Midbrain (tissue), 1 donor: Measurements from ENCODE around the gene KDM2A.
"Not testable (repeated sequence)": the region's sequence is repeated elsewhere in the genome, so short reads cannot be mapped to it uniquely, and the experiment has no call there.

ENCODE experiments used
- DNase-seq: peaks from one replicate; lab custom pipeline; 2025; lab: John Stamatoyannopoulos, UW

The KDM2A gene

DNA sequence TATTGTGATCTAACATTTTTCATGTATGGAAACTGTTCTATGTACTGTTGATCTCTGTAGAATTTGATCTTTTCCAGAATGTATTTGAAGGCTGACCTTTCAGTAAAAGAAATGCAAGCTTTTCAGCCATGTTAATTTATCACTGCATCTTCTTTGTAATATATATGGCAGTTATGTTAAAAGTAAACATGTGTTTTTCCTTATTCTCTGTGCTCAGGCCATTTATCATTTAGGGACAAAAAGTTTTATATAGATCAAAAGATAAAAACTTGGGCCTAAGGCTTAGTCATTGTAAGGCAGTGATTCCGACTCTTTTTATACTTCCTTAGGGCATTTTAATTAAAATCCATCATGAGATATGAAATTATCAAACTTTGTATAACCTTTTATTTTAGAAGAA is 48.7 kb downstream of the KDM2A start:
- no peak for DNase-seq

DNA sequence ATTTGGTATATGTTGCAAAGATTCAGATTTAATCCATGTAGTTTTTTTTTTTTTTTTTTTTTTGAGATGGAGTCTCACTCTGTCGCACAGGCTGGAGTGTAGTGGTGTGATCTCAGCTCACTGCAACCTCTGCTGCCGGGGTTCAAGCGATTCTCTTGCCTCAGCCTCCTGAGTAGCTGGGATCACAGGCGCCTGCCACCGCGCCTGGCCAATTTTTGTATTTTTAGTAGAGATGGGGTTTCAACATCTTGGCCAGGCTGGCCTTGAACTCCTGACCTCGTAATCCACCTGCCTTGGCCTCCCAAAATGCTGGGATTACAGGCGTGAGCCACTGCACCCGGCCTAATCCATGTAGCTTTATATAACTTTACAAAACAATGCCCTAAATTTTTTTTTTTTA is 49.8 kb downstream of the KDM2A start:
- DNase-seq, result not testable (repeated sequence)

DNA sequence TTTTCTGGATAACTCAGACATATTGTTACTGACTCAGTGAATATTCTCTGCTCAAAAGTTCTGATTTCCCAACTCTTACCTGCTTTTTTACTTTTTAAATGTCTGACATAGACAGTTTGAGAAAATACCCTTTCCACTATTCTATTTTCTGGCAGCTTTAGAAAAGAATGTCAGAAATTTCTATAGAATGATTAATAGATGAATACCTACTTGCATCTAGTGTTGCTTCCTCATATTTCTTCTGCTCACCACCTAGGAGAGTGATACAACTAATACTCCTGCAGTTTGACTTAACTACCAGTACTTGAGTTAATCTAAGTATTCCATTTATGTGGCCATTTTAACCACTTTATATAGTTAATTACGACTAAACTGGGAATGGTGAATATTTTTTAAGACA is 55.2 kb downstream of the KDM2A start:
- no peak for DNase-seq

DNA sequence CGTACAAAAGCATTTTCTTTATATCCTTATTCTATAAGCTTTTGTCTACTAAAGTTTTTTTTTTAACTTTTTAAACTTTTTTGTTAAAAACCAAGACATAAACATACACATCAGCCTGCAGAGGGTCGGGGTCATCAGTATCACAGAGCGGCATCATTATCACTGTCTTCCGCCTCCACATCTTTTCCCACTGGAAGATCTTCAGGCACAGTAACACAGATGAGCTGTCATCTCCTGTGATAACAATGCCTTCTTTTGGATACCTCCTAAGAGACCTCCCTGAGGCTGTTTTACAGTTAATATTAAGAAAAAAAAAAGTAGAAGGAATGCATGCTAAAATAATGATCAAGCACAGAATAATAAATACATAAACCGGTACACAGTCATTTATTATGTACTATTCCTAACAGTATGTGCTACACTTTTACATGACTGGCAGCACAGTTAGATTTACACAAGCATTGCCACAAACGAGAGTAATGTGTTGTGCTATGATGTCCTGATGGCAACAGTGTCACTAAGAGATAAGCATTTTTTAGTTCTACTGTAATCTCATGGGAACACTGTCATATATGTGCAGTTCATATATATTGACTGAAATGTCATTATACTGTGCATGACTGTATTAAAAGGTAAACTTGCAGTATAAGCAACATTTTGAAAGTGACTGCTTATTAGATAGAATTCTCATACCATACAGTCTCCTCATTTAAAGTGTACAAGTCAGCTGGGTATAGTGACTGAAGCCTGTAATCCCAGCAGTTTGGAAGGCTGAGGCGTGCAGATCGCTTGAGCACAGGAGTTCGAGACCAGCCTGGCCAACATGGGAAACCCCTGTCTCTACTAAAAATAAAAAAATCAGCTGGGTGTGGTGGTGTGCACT is 58.6 kb downstream of the KDM2A start:
- DNase-seq, result no peak

DNA sequence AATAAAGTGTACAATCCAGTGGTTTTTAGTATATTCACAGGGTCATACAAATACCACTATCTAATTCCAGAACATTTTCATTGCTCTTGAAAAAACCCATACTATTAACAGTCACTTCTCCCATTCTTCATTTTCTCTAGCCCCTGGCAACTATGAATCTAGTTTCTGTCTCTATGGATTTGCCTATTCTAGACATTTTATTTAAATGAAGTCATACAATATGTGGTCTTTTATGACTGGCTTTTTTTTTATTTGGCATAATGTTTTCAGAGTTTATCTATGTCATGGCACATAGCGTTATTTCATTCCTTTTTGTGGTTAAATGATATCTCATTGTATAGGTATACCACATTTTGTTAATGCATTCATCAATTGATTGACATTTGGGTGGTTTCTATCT is 59.4 kb downstream of the KDM2A start:
- no peak for DNase-seq

DNA sequence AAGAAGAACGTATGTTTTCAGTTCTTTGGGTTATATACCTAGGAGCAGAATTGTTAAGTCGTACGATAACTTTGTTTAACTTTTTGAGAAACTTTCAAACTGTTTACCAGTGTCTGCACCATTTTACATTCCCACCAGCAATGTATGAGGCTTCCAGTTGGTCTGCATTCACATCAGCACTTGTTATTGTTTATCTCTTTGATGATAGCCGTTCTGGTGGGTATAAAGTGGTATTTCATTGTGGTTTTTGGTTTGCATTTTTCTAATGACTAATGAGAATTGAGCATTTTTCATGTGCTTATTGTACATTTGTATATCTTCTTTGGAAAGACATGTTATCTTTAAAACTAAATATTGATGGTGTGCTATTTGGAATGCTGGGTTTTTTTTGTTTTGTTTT is 59.8 kb downstream of the KDM2A start:
- DNase-seq, result no peak

DNA sequence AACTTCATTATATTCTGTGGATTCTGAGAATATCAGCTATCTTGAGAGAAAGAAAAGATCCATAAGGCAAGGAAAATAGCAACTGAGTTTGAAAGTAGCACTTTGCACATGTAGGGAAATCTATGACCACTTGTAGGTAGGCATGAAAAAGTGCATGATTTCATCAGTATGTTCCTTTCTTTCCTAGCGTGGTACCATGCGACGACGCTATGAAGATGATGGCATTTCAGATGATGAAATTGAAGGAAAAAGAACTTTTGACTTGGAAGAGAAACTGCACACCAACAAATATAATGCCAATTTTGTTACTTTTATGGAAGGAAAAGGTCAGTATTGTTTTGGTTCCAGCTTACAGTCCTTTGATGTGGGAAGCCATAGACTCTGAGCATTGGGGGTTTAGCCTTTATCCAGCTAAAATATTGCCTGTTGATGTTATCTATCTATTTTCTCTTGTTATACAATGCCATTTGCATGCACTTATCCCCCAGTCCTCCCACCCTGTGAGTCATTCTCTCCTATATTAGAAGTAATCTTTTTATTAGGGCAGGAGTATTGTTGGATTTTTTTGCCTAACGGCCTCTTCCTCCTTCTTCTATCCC is 60.9 kb downstream of the KDM2A start:
- DNase-seq, result no peak

DNA sequence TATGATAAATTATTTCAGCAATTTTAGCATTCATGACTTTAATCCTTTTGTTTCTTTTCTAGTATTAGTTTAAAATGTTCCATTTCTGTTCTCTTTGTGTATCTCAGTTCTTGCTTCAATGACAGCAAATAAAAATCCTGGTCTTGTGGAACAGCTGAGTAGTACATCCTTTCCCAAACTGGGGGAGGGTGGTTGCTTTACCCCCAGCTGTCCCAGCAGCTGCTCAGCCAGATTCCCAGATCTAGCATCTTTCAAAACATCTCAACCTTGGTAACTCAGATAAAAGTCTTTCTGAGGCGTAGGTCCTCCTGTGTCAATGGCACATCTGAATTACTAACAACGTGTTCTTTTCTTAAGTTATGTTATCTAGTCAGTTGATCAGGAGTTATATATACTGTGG is 75.0 kb downstream of the KDM2A start:
- DNase-seq, result no peak

DNA sequence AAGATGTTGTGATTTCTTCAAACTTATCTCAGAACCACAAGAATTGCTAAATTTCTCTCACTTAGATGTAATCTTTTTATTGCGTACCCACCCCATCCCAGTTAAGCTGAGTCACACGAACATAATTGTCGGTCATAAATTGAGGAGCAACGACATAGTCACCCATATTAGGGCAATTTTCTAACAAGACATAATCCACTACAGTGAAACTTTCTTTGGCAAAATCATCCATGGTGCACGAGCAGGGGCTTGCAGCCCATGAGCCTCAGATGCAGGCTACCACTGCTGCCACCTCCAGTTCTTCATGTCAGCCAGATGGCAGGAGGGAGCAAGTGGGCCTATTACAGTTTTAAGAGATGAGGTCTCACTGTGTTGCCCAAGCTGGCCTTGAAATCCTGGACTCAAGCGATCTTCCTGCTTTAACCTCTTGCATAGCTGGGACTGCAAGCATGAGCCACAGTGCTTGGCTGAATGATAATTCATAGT is 77.0 kb downstream of the KDM2A start:
- no peak for DNase-seq

DNA sequence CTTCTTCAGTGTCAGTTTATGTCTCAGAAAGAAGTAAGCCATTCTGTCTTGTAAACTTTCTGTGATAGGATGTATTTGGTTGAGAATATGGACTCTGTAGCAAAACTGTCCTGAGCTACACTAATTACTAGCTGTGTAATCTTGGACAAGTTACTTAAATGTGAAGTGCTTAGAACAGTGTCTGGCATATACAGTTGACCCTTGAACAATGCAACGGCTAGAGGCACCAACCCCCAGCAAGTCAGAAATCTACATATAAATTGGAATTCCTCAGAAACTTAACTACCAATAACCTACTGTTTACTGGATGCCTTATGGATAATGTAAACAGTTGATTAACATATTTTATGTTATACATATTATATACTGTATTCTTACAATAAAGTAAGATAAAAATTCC is 78.5 kb downstream of the KDM2A start:
- DNase-seq, result no peak

DNA sequence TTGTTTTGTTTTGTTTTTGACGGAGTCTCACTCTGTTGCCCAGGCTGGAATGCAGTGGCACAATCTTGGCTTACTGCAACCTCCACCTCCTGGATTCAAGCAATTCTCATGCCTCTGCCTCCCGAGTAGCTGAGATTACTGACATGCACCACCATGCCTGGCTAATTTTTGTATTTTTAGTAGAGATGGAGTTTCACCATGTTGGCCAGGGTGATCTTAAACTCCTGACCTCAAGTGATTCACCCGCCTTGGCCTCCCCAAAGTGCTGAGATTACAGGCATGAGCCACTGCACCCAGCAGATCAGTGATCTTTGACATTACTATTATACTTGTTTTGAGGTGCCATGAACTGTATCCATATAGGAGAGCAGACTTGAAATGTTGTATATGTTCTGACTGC is 79.7 kb downstream of the KDM2A start:
- not testable (repeated sequence) for DNase-seq

DNA sequence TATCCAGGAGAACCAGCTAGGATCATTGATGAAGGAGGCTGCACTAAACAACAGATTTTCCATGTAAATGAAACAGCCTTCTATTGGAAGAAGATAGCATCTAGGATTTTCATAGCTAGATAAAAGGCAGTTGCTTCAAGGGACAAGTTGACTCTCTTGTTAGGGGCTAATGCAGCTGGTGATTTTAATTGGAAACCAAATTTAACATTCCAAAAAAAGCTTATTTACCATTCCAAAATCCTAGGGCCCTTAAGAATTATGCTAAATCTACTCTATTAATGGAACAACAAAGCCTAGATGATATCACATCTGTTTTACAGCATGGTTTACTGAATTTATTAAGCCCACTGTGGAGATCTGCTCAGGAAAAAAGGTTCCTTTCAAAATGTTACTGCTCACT is 80.7 kb downstream of the KDM2A start:
- DNase-seq, result no peak

DNA sequence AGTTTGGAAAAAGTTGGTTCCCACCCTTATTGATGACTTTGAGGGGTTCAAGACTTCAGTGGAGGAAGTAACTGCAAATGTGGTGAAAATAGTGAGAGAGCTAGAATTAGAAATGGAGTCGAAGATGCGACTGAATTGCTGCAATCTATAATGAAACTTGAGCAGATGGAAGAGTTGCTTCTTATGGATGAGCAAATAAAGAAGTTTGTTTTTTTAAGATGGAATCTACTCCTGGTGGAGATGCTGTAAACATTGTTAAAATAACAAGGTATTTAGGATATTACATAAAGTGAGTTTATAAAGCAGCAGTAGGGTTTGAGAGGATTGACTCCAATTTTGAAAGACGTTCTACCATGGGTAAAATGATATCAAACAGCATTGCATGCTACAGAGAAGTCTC is 83.0 kb downstream of the KDM2A start:
- no peak for DNase-seq

DNA sequence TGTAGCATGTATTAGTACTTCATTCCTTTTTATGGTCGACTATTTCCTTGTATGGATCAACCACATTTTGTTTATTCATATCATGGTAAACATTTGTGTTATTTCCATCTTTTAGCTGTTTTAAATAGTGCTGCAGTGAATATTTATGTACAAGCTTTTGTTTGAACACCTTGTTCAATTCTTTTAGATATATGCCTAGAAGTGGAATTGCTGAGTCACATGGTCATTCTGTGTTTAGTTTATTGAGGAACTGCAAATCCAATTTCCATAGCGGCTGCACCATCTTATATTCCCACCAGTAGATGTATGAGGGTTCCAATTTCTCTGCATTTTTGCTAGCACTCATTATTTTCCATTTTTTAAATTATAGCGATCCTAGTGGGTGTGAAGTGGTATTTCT is 85.8 kb downstream of the KDM2A start:
- DNase-seq, result no peak

DNA sequence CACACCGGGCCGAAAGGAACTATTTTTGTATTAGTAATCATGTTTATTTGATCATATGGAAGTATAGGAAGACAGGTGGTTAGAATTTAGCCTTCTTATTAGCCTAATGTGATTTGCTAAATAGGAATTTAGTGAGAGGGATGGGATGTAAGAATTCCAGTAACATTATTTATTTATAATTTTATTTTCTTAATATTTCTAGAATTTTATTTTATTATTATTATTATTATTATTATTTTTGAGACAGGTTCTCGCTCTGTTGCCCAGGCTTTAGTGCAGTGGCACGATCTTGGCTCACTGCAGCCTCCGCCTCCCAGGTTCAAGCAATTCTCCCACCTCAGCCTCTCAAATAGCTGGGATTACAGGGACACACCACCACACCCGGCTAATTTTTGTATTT is 90.2 kb downstream of the KDM2A start:
- not testable (repeated sequence) for DNase-seq

DNA sequence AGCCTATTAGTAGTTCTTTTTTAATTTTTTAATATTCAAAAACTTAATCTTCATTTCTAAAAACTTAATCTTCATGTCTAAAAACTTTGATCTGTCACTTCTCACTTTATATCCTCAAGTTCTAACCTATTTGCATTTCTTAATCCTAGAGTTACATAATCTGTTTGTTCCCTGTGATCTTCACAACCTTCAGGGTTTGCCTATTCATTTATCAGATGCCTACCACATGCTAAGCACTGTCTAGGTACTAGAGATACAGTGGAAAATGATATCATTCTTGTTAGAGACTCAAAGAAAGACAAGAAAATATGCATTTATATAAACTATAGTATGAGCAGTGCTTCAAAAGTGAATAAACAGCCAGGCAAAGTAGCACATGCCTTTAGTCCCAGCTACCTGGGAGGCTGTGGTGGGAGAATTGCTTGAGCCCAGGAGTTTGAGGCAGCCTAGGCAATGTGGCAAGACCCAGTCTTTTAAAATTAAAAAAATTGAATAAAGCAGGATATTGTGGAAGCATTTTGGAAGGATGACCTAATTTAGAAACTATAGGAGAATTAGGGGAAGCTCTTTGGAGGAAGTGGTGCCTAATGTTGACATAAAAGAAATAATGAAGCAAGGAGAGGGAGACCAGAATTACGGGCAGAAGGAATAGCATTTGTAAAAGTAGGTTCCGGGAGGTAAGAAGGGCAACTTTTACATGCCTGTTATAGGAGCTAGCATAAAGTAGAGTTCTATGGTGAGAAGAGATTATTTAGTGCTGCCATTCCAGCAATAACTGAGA is 92.8 kb downstream of the KDM2A start:
- DNase-seq, result no peak

DNA sequence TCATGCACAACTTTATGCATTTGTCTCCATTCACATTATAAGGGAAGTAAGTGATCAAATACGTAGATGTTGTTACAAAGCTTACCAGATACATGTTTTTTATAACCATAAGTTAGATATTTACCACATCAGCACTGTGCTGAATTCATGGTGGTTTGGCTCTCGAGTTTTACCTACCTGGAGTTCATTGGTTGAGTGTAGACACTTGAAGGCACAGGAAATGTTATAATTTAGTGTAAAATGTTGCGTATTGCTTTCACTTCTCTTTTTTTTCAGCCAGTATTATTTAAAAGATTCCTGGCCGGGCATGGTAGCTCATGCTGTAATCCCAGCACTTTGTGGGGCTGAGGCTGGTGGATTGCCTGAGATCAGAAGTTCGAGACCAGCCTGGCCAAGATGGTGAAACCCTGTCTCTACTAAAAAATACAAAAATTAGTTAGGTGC is 94.1 kb downstream of the KDM2A start:
- DNase-seq, result no peak

DNA sequence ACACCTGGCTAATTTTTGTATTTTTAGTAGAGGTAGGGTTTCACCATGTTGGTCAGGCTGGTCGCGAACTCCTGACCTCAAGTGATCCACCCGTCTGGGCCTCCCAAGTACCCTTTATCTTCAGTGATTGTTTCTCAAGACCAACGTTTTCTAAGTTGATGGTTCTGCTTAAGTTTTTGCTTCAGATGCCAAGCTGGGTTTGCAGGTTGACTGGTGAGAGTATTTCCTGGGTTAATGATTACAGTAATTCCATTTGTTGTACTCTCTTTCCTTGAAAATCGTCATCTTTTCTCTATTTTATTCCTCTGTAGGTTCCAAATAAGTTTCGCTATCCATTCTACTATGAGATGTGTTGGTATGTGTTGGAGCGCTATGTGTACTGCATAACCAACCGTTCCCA is 108.7 kb downstream of the KDM2A start:
- DNase-seq, result no peak

DNA sequence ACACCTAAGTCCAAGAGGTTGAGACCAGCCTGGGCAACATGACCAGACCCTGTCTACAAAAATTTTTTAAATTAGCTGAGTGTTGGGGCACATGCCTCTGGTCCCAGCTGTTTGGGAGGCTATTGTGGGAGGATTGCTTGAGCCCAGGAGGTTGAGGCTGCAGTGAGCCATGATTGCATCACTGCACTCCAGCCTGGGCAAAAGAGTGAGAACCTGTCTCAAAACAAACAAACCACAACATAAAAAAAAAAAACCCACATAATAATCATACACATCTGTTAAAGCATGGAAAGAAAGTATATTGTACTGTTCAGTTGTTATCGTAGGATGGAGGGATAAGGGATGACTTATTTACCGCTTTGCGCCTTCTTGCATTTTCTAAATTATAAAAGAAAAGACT is 111.3 kb downstream of the KDM2A start:
- DNase-seq, result no peak

DNA sequence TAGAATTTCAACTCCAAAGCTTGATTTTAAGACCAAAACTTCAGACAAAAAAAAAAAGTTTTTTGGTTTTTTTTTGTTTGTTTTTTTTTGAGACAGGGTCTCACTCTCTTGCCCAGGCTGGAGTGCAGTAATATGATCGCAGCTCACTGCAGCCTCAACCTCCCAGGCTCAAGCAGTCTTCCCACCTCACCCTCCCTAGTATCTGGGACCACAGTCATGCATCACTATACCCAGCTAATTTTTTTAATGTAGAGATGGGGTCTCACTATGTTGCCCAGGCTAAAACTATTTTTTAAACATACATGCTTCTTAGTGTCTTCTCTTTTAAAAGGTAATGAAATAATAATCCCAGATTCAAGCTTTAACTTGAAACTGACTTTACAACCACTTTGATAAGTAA is 111.8 kb downstream of the KDM2A start:
- no peak for DNase-seq

DNA sequence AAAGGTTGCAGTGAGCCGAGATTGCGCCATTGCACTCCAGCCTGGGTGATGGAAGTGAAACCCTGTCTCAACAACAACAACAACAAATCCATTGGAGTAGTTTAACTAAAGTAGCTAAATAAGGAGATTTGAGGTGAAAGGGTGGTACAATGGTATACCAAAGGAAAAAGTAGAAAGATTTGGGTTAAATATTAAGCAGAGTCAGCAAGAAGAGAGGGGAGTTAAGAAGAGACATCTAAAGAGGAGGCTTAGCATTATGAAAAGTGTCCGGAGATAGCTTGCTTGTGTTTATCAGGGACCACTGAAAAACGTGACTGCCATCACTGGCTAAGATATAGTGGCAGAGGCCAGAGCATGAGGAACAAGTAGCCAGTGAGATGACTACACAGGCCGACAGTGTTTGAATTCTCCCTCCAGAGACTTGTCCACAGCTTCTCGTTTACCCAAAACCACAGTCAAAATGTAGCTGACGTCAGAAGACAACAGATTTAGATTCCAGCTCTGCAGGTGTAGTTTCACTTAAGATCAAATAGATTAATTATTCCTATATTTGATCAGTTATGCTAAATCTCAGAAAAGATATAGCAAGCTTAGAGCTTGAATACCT is 114.6 kb downstream of the KDM2A start:
- DNase-seq, result no peak

DNA sequence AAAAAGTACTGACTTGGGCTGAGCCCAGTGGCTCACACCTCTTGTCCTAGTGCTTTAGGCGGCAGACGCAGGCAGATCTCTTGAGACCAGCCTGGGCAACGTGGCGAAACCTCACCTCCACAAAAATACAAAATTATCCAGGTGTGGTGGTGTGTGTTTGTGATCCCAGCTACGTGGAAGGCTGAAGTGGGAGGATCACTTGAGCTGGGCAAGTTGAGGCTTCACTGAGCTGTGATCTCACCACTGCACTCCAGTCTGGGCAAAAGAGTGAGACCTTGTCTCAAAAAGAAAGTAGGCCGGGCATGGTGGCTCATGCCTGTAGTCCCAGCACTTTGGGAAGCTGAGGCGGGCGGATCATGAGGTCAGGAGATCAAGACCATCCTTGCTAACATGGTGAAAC is 115.5 kb downstream of the KDM2A start:
- DNase-seq, result not testable (repeated sequence)
